Measurements from ENCODE around the gene CNNM2.

CNNM2 gene

DNA sequence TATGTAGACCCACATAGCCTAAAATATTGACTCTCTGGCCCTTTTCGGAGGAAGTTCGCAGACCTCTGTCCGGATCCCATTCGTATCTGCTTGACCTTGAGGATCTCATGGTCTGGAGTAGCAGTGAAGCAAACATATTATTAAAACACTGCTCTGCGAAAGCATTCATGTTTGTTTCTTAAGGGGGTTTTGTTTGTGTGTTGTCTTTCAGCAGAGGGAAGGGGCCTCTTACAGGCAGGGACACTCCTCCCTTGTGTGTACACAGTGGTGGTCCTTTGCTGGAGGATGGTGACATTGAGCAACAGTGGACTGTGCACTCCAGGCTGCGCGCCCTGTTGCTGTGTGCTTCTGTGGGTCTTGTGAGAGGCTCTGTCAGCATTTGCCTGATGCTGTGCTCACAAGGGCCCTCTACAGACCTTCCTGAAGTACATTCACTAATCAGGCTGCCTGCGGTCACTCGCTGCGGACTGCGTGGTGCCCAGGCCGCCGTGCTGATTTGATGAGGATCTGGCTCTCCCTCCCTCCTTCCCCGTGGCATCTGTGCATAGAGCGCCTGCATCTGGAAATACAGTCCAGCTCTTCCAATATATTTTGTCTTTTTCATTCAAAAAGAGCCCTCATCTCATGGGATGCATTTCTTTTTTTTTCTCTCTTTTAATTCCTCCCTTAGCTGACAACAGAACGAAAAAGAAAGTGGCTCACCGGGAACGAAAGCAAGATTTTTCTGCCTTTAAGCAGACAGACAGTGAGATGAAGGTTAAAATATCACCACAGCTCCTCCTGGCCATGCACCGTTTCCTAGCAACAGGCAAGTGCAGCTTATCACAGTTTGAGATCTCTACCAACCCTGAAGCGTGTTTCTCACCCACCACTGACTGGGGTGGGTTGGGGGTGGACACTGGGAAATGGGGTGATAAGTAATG lies 135.8 kb downstream of the CNNM2 start:
- Histone ChIP-seq H3K4me1 (peaks cover 0 to 49% (median 16%) of the 10 kb centered on the region in 4 donors), H3K9me3 (no peaks in the 10 kb centered on the region), H3K27me3 (no peaks in the 10 kb centered on the region), H3K27ac (peak overlapping the region; percentile 71 to 74), H3K36me3 (no peaks in the 10 kb centered on the region), H3K4me3 (peak overlapping the region; percentile 33 to 48)
- intact Hi-C loops (cut with DNase I; ENCODE audit: low total_unique reads) = no loop called here
- peak; percentile 70 to 89 for DNase-seq
- TF ChIP-seq, protein P1, sequence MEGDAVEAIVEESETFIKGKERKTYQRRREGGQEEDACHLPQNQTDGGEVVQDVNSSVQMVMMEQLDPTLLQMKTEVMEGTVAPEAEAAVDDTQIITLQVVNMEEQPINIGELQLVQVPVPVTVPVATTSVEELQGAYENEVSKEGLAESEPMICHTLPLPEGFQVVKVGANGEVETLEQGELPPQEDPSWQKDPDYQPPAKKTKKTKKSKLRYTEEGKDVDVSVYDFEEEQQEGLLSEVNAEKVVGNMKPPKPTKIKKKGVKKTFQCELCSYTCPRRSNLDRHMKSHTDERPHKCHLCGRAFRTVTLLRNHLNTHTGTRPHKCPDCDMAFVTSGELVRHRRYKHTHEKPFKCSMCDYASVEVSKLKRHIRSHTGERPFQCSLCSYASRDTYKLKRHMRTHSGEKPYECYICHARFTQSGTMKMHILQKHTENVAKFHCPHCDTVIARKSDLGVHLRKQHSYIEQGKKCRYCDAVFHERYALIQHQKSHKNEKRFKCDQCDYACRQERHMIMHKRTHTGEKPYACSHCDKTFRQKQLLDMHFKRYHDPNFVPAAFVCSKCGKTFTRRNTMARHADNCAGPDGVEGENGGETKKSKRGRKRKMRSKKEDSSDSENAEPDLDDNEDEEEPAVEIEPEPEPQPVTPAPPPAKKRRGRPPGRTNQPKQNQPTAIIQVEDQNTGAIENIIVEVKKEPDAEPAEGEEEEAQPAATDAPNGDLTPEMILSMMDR (IDR thresholded peaks at IDR 0.05) = peak; percentile 35 to 42

- peaks cover 0 to 56% (median 16%) of the 10 kb centered on the region in 4 donors for H3K4me1 ChIP-seq
- no peak for DNase-seq
- H3K36me3 ChIP-seq = no peaks in the 10 kb centered on the region
- peak overlapping the region; percentile 71 to 74 for H3K27ac ChIP-seq
- no peaks in the 10 kb centered on the region for H3K27me3 ChIP-seq
- intact Hi-C loops (cut with DNase I; ENCODE audit: low total_unique reads) = no loop called here
- H3K9me3 ChIP-seq = no peaks in the 10 kb centered on the region
- TF ChIP-seq, protein P1 (IDR thresholded peaks at IDR 0.05) = no peak
- H3K4me3 ChIP-seq = peak overlapping the region; percentile 33 to 48
These were observed 136.5 kb downstream of the CNNM2 start for GRCh38 chr10:103054621-103055020.

GRCh38 chr10:103055105-103055504 lies 137.0 kb downstream of the CNNM2 start:
- intact Hi-C loops (cut with DNase I; ENCODE audit: low total_unique reads) = no loop called here
- Histone ChIP-seq H3K4me1 (peaks cover 0 to 61% (median 16%) of the 10 kb centered on the region in 4 donors), H3K36me3 (no peaks in the 10 kb centered on the region), H3K27me3 (no peaks in the 10 kb centered on the region), H3K27ac (peak overlapping the region; percentile 71 to 74), H3K4me3 (no peak overlapping the region), H3K9me3 (no peaks in the 10 kb centered on the region)
- TF ChIP-seq, protein P1 (IDR thresholded peaks at IDR 0.05) = no peak
- DNase-seq = no peak

GRCh38 chr10:103058034-103058433 lies 139.9 kb downstream of the CNNM2 start:
- Histone ChIP-seq H3K27ac (peak overlapping the region; percentile 58 to 71), H3K4me1 (peaks cover 0 to 90% (median 21%) of the 10 kb centered on the region in 4 donors), H3K9me3 (no peaks in the 10 kb centered on the region), H3K27me3 (no peaks in the 10 kb centered on the region), H3K4me3 (no peak overlapping the region), H3K36me3 (no peaks in the 10 kb centered on the region)
- DNase-seq = no peak
- intact Hi-C loops (cut with DNase I; ENCODE audit: low total_unique reads) = no loop called here
- TF ChIP-seq, protein P1 (IDR thresholded peaks at IDR 0.05) = no peak

GRCh38 chr10:103060575-103060974 lies 142.5 kb downstream of the CNNM2 start:
- H3K9me3 ChIP-seq = no peaks in the 10 kb centered on the region
- TF ChIP-seq, protein P1 (IDR thresholded peaks at IDR 0.05) = no peak
- H3K27me3 ChIP-seq = no peaks in the 10 kb centered on the region
- H3K4me1 ChIP-seq = peaks cover 0 to 75% (median 10%) of the 10 kb centered on the region in 4 donors
- peaks cover 0 to 9% (median 0%) of the 10 kb centered on the region in 3 donors for H3K36me3 ChIP-seq
- DNase-seq = no peak
- H3K4me3 ChIP-seq = no peak overlapping the region
- intact Hi-C loops (cut with DNase I; ENCODE audit: low total_unique reads) = no loop called here
- H3K27ac ChIP-seq = peak overlapping the region in 1 of 2 donors; percentile 3
